ENCODE measurements around the gene PRSS35.
"Not testable (repeated sequence)": the region's sequence is repeated elsewhere in the genome, so short reads cannot be mapped to it uniquely, and the experiment has no call there.

The PRSS35 gene

DNA sequence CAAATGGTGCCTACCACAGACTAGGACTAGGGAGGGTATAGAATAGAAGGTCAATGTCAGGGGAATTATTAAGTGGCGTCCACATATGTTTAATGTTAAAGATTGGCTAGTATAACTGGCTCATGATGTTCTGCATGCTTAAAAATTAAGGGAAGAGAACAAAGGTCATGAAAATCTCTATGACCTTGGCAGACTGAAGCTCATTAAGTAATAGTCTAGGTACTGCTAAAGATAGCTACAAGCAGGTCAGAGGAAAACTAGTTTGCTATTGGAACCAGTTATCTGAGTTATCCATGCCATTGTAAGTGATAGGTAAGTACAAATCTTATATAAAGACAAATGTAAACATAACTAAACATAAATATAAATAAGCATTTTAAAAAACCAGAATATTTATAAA is 32.9 kb upstream of the PRSS35 start:
- Histone ChIP-seq H3K36me3 (ENCODE audit: control insufficient read depth in 5 of 5, insufficient read depth in 5 of 5, low read length in 5 of 5) (no peaks in the 10 kb centered on the region), H3K9me3 (ENCODE audit: control insufficient read depth in 5 of 5, low read length in 5 of 5) (no peaks in the 10 kb centered on the region), H3K27ac (ENCODE audit: low read depth, low read length) (no peak overlapping the region), H3K4me3 (ENCODE audit: low read depth in 1 of 5, low read length in 5 of 5) (no peak overlapping the region), H3K4me1 (ENCODE audit: control insufficient read depth in 5 of 5, insufficient read depth in 5 of 5, low read length in 5 of 5) (peaks cover 0 to 12% (median 4%) of the 10 kb centered on the region in 5 donors), H3K9ac (ENCODE audit: low read length in 5 of 5) (no peak overlapping the region), H3K27me3 (ENCODE audit: control insufficient read depth in 5 of 5, insufficient read depth in 4 of 5, low read length in 5 of 5) (no peaks in the 10 kb centered on the region)

DNA sequence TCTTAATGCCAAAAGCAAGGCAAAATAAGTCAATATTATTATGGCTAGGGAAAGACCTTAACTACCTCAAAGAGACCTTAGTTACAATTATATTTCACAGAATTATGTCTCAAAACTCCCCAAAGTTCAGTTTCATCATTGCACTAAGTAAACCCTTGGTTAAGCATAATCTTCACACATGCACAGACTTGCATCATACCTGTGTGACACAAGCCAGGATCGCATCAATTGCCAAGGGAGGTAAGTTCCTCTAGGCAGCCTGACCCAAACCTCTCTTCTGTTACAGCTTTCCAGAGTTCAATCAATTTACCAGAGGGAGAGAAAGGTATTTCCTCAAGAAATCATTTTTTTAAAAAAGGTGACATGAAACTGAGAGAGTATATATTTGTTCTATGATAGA is 31.9 kb upstream of the PRSS35 start:
- Histone ChIP-seq H3K27ac (ENCODE audit: low read depth, low read length) (no peak overlapping the region), H3K27me3 (ENCODE audit: control insufficient read depth in 5 of 5, insufficient read depth in 4 of 5, low read length in 5 of 5) (no peaks in the 10 kb centered on the region), H3K4me1 (ENCODE audit: control insufficient read depth in 5 of 5, insufficient read depth in 5 of 5, low read length in 5 of 5) (peaks cover 0 to 6% (median 0%) of the 10 kb centered on the region in 5 donors), H3K9me3 (ENCODE audit: control insufficient read depth in 5 of 5, low read length in 5 of 5) (no peaks in the 10 kb centered on the region), H3K9ac (ENCODE audit: low read length in 5 of 5) (no peak overlapping the region), H3K36me3 (ENCODE audit: control insufficient read depth in 5 of 5, insufficient read depth in 5 of 5, low read length in 5 of 5) (no peaks in the 10 kb centered on the region), H3K4me3 (ENCODE audit: low read depth in 1 of 5, low read length in 5 of 5) (no peak overlapping the region)

DNA sequence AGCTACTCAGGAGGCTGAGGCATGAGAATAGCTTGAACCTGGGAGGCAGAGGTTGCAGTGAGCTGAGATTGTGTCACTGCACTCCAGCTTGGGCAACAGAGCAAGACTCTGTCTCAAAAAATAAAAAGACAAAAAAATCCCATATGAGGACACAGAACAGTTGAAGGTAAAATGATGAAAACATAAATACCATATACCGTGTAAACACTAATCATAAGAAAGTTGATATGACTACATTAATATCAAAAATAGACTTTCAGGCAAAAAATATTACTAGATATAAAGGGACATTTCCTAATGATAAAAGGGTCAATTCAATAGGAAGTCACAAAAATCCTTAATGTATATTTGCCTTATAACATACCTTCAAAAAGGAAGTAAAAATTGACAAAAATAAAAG is 30.4 kb upstream of the PRSS35 start:
- not testable (repeated sequence) for H3K9ac ChIP-seq (ENCODE audit: low read length in 5 of 5); H3K27ac ChIP-seq (ENCODE audit: low read depth, low read length); H3K4me1 ChIP-seq (ENCODE audit: control insufficient read depth in 5 of 5, insufficient read depth in 5 of 5, low read length in 5 of 5); H3K4me3 ChIP-seq (ENCODE audit: low read depth in 1 of 5, low read length in 5 of 5); H3K27me3 ChIP-seq (ENCODE audit: control insufficient read depth in 5 of 5, insufficient read depth in 4 of 5, low read length in 5 of 5); H3K9me3 ChIP-seq (ENCODE audit: control insufficient read depth in 5 of 5, low read length in 5 of 5); H3K36me3 ChIP-seq (ENCODE audit: control insufficient read depth in 5 of 5, insufficient read depth in 5 of 5, low read length in 5 of 5)

DNA sequence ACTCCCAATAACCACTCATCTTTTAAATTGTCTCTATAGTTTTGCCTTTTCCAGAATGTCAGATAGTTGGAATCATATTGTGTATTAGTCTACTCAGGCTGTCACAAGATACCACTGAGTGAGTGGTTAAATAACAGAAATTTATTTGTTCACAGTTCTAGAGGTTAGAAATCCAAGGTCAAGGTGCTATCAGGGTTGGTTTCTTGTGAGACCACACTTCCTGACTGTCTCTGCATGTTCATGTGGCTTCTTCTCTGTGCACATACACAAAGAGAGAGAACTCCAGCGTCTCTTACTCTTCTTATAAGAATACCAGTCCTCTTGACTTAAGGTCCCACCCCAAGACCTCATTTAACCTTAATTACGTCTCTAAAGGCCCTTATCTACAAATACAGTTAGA is 23.9 kb upstream of the PRSS35 start:
- Histone ChIP-seq H3K27me3 (ENCODE audit: control insufficient read depth in 5 of 5, insufficient read depth in 4 of 5, low read length in 5 of 5) (no peaks in the 10 kb centered on the region), H3K36me3 (ENCODE audit: control insufficient read depth in 5 of 5, insufficient read depth in 5 of 5, low read length in 5 of 5) (no peaks in the 10 kb centered on the region), H3K27ac (ENCODE audit: low read depth, low read length) (no peak overlapping the region), H3K9ac (ENCODE audit: low read length in 5 of 5) (no peak overlapping the region), H3K4me1 (ENCODE audit: control insufficient read depth in 5 of 5, insufficient read depth in 5 of 5, low read length in 5 of 5) (no peaks in the 10 kb centered on the region), H3K4me3 (ENCODE audit: low read depth in 1 of 5, low read length in 5 of 5) (no peak overlapping the region), H3K9me3 (ENCODE audit: control insufficient read depth in 5 of 5, low read length in 5 of 5) (no peaks in the 10 kb centered on the region)

DNA sequence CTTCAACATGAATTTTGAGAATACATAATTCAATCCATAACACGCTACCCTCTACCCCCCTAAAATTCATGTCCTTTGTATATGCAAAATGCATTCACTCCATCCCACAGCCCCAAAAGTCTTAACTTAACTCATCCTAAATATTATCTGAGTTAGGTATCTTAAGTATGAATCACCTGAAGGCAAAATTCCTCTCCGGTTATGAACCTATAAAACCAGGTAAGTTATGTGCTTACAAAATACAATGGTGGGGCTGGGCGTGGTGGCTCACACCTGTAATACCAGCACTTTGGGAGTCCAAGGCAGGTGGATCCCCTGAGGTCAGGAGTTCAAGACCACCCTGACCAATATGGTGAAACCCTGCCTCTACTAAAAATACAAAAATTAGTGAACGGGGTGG is 23.5 kb upstream of the PRSS35 start:
- H3K4me1 ChIP-seq (ENCODE audit: control insufficient read depth in 5 of 5, insufficient read depth in 5 of 5, low read length in 5 of 5) = no peaks in the 10 kb centered on the region
- H3K27ac ChIP-seq (ENCODE audit: low read depth, low read length) = no peak overlapping the region
- no peak overlapping the region for H3K9ac ChIP-seq (ENCODE audit: low read length in 5 of 5)
- no peaks in the 10 kb centered on the region for H3K36me3 ChIP-seq (ENCODE audit: control insufficient read depth in 5 of 5, insufficient read depth in 5 of 5, low read length in 5 of 5)
- H3K9me3 ChIP-seq (ENCODE audit: control insufficient read depth in 5 of 5, low read length in 5 of 5) = no peaks in the 10 kb centered on the region
- H3K4me3 ChIP-seq (ENCODE audit: low read depth in 1 of 5, low read length in 5 of 5) = no peak overlapping the region
- no peaks in the 10 kb centered on the region for H3K27me3 ChIP-seq (ENCODE audit: control insufficient read depth in 5 of 5, insufficient read depth in 4 of 5, low read length in 5 of 5)

DNA sequence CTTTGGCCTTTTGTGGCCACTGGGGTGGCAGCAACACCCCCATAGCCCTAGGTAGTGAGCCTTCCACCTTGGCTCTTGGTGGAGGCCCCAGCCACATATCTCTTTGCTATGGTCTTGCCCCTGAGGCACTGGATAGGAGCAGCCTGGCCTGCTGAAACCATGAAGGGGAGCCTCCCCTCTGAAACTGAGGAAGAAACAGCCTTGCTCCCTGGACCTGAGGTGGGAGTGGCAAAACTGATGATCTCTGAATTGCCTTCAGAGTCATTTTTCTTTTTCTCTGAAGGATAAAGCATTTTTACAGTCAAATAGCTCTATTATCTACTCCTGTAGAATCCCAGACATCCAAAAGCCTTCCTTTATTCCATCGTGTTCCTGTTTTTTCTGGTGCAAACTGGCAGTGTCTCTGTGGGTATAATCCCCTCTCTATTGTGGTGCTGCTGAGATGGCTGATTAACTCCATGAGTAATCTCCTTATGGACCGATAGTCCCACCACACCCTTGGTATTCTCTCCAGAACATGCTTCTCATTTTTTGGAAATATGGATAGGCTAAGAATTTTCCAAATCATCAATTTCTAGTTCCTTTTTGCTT is 22.0 kb upstream of the PRSS35 start:
- Histone ChIP-seq H3K4me1 (ENCODE audit: control insufficient read depth in 5 of 5, insufficient read depth in 5 of 5, low read length in 5 of 5) (no peaks in the 10 kb centered on the region), H3K27me3 (ENCODE audit: control insufficient read depth in 5 of 5, insufficient read depth in 4 of 5, low read length in 5 of 5) (no peaks in the 10 kb centered on the region), H3K9ac (ENCODE audit: low read length in 5 of 5) (no peak overlapping the region), H3K4me3 (ENCODE audit: low read depth in 1 of 5, low read length in 5 of 5) (no peak overlapping the region), H3K36me3 (ENCODE audit: control insufficient read depth in 5 of 5, insufficient read depth in 5 of 5, low read length in 5 of 5) (no peaks in the 10 kb centered on the region), H3K27ac (ENCODE audit: low read depth, low read length) (no peak overlapping the region), H3K9me3 (ENCODE audit: control insufficient read depth in 5 of 5, low read length in 5 of 5) (no peaks in the 10 kb centered on the region)

DNA sequence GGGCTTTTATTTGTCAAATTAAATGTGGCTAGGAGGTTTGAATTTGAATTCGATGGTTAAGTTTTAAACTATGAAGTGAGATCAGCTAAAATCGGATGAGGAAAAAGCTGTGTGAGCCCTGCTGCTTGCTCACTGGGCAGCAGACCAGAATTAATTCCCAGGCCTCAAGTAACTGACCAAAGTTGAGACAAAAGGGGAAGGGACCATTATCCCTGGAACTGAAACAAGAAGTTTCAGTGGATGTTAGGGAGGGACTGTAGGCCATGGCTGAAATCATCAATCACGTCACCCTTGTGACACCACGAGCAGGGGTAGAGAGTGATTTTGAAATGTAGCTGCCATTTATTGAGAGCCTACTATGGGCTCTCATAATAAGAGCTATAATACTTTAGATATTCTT is 7.0 kb upstream of the PRSS35 start:
- H3K27me3 ChIP-seq (ENCODE audit: control insufficient read depth in 5 of 5, insufficient read depth in 4 of 5, low read length in 5 of 5) = no peaks in the 10 kb centered on the region
- peaks cover 0 to 6% (median 4%) of the 10 kb centered on the region in 5 donors for H3K4me1 ChIP-seq (ENCODE audit: control insufficient read depth in 5 of 5, insufficient read depth in 5 of 5, low read length in 5 of 5)
- no peaks in the 10 kb centered on the region for H3K36me3 ChIP-seq (ENCODE audit: control insufficient read depth in 5 of 5, insufficient read depth in 5 of 5, low read length in 5 of 5)
- no peak overlapping the region for H3K4me3 ChIP-seq (ENCODE audit: low read depth in 1 of 5, low read length in 5 of 5)
- no peaks in the 10 kb centered on the region for H3K9me3 ChIP-seq (ENCODE audit: control insufficient read depth in 5 of 5, low read length in 5 of 5)
- H3K27ac ChIP-seq (ENCODE audit: low read depth, low read length) = peak overlapping the region; percentile 37
- no peak overlapping the region for H3K9ac ChIP-seq (ENCODE audit: low read length in 5 of 5)

DNA sequence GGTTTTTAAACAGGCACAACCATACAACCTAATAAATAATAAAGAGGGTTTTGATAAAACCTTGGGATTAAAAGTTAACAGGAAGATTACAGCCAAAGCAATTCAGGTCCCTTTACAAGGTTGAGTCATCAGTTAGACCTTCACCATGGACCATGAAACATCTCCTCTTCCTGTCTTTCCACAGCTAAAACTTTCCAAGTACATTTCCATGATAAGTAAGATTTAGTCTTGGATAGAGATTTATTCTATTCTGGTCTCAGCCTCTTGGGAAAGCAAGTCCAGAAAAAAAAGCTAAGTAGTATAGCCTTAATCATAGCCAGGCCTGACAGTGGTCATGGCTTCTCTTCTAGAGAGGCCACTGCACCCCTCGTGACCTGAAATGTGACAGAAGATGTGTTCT is 2.9 kb upstream of the PRSS35 start:
- Histone ChIP-seq H3K4me1 (ENCODE audit: control insufficient read depth in 5 of 5, insufficient read depth in 5 of 5, low read length in 5 of 5) (peaks cover 3 to 19% (median 11%) of the 10 kb centered on the region in 5 donors), H3K36me3 (ENCODE audit: control insufficient read depth in 5 of 5, insufficient read depth in 5 of 5, low read length in 5 of 5) (no peaks in the 10 kb centered on the region), H3K4me3 (ENCODE audit: low read depth in 1 of 5, low read length in 5 of 5) (no peak overlapping the region), H3K27me3 (ENCODE audit: control insufficient read depth in 5 of 5, insufficient read depth in 4 of 5, low read length in 5 of 5) (no peaks in the 10 kb centered on the region), H3K9ac (ENCODE audit: low read length in 5 of 5) (no peak overlapping the region), H3K27ac (ENCODE audit: low read depth, low read length) (no peak overlapping the region), H3K9me3 (ENCODE audit: control insufficient read depth in 5 of 5, low read length in 5 of 5) (no peaks in the 10 kb centered on the region)

DNA sequence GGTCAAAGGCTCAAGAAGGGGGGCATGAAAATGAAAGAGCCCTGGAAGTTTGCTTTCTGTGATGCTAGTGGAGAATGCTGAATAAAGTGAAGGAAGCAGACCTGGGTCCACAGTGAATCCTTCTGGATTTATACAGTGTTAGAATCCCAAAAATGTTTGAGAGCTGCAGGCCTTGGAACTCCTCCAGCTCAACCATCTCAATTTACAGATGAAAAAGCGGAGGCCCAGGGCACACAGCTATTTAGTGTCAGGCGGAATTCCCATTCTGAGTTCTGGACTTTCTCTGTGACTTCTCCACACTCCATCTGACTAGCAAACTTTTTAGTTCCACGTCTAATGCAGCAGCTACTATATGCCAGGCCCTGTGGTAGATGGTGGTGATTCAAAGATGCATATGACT is 1.5 kb upstream of the PRSS35 start:
- Histone ChIP-seq H3K4me3 (ENCODE audit: low read depth in 1 of 5, low read length in 5 of 5) (no peak overlapping the region), H3K9me3 (ENCODE audit: control insufficient read depth in 5 of 5, low read length in 5 of 5) (no peaks in the 10 kb centered on the region), H3K27me3 (ENCODE audit: control insufficient read depth in 5 of 5, insufficient read depth in 4 of 5, low read length in 5 of 5) (no peaks in the 10 kb centered on the region), H3K4me1 (ENCODE audit: control insufficient read depth in 5 of 5, insufficient read depth in 5 of 5, low read length in 5 of 5) (peaks cover 0 to 14% (median 10%) of the 10 kb centered on the region in 5 donors), H3K9ac (ENCODE audit: low read length in 5 of 5) (no peak overlapping the region), H3K36me3 (ENCODE audit: control insufficient read depth in 5 of 5, insufficient read depth in 5 of 5, low read length in 5 of 5) (no peaks in the 10 kb centered on the region), H3K27ac (ENCODE audit: low read depth, low read length) (no peak overlapping the region)

DNA sequence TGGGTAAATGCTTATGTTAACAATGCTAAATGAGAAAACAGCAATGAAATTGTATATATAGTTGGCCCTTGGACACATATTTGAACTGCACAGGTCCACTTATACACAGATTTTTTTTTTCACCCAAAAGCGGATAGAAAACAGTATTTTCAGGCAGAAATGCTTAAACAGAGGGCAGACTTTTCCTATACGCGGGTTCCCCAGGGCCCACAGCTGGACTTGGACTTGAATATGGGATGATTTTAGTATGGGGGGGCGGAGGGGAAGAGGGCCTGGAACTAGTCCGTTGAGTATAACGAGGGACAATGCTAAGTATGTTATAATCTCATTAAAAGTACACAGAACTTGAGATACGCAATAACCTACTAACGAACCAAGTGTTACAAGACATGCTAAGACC is 1.1 kb upstream of the PRSS35 start:
- H3K4me1 ChIP-seq (ENCODE audit: control insufficient read depth in 5 of 5, insufficient read depth in 5 of 5, low read length in 5 of 5) = peaks cover 0 to 14% (median 10%) of the 10 kb centered on the region in 5 donors
- no peak overlapping the region for H3K4me3 ChIP-seq (ENCODE audit: low read depth in 1 of 5, low read length in 5 of 5)
- no peak overlapping the region for H3K27ac ChIP-seq (ENCODE audit: low read depth, low read length)
- no peaks in the 10 kb centered on the region for H3K36me3 ChIP-seq (ENCODE audit: control insufficient read depth in 5 of 5, insufficient read depth in 5 of 5, low read length in 5 of 5)
- H3K9ac ChIP-seq (ENCODE audit: low read length in 5 of 5) = no peak overlapping the region
- H3K27me3 ChIP-seq (ENCODE audit: control insufficient read depth in 5 of 5, insufficient read depth in 4 of 5, low read length in 5 of 5) = no peaks in the 10 kb centered on the region
- H3K9me3 ChIP-seq (ENCODE audit: control insufficient read depth in 5 of 5, low read length in 5 of 5) = no peaks in the 10 kb centered on the region

DNA sequence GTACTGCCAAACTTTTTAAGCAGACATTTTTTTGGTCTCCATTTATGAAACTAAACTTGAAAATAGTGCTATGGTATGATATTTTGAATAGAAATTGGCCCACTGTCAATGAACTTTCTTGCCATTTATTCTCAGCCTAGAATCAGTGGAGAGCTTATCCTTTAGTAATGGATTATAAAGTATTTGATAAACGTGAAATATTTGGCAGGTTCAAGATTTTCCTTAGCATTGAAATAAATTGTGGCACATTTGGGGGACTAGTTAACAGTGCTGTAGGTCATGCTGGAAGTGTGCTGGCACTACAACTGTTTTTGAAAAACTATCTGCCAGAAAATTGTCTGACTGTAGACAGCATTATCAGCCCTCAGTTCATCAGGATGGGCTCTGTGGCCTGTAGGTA is 2.1 kb downstream of the PRSS35 start:
- no peaks in the 10 kb centered on the region for H3K27me3 ChIP-seq (ENCODE audit: control insufficient read depth in 5 of 5, insufficient read depth in 4 of 5, low read length in 5 of 5)
- H3K27ac ChIP-seq (ENCODE audit: low read depth, low read length) = no peak overlapping the region
- H3K4me3 ChIP-seq (ENCODE audit: low read depth in 1 of 5, low read length in 5 of 5) = no peak overlapping the region
- peaks cover 0 to 14% (median 10%) of the 10 kb centered on the region in 5 donors for H3K4me1 ChIP-seq (ENCODE audit: control insufficient read depth in 5 of 5, insufficient read depth in 5 of 5, low read length in 5 of 5)
- H3K36me3 ChIP-seq (ENCODE audit: control insufficient read depth in 5 of 5, insufficient read depth in 5 of 5, low read length in 5 of 5) = no peaks in the 10 kb centered on the region
- H3K9me3 ChIP-seq (ENCODE audit: control insufficient read depth in 5 of 5, low read length in 5 of 5) = no peaks in the 10 kb centered on the region
- H3K9ac ChIP-seq (ENCODE audit: low read length in 5 of 5) = no peak overlapping the region

Measured in subcutaneous abdominal adipose tissue (tissue), 5 donors.